OCI-LY7 (cell line): ENCODE data around the gene RAC2.

ENCODE experiments used
- CTCF ChIP-seq: fragments of 200-600 bp; sonication (generic); conservative IDR thresholded peaks from 2 replicates; pipeline ENCODE4 v1.5.1; 2014; ENCODE audit warnings: mild to moderate bottlenecking, antibody characterized with exemption, low read length, moderate library complexity, mixed read lengths
- EZH2phosphoT487 ChIP-seq: fragments of 200-600 bp; sonication (generic); IDR thresholded peaks from 2 replicates; pipeline ENCODE4 v1.6.1; 2018; ENCODE audit warnings: low read depth, borderline replicate concordance, mild to moderate bottlenecking, mixed run types, antibody characterized with exemption, low read length, moderate library complexity, mixed read lengths

- TF ChIP-seq CTCF = no peak
- no peak for TF ChIP-seq EZH2phosphoT487
These were observed 5.9 kb upstream of the RAC2 start for GRCh38 chr22:37249986-37250385.
